Kidney (tissue), 14 donors: ENCODE results near the gene ANKS1A. TPM values are rescaled to one million over a fixed set of nuclear protein-coding genes. Genes with fewer than 3 reads are reported as not detected.

ENCODE experiments used
- DNase-seq, 5 donors: peaks; one replicate each; pipeline ENCODE4 v3.0.0-alpha.2; 2013 to 2020
- FAIRE-seq: peaks from 2 replicates; lab custom pipeline; 2012; peaks lifted over from hg19 to GRCh38; lab: Jason Lieb, UNC
- H3K27ac ChIP-seq, 2 donors: one replicate each; pipeline ENCODE4 v1.7.0; 2013; ENCODE audit warnings: low read depth in 2 of 2, low read length in 2 of 2, inconsistent platforms in 1 of 2
- H3K27me3 ChIP-seq: one replicate; pipeline ENCODE4 v1.7.1; 2013; ENCODE audit warnings: low read length, inconsistent platforms; ENCODE audit not compliant: control insufficient read depth, insufficient read depth
- H3K36me3 ChIP-seq, 3 donors: one replicate each; pipeline versions ENCODE4 v1.7.0 to v1.7.1; 2013; ENCODE audit warnings: low read length in 3 of 3, control low read depth in 1 of 3, inconsistent platforms in 1 of 3; ENCODE audit not compliant: insufficient read depth in 3 of 3, control insufficient read depth in 2 of 3
- H3K4me1 ChIP-seq, 3 donors: one replicate each; pipeline versions ENCODE4 v1.7.0 to v1.7.1; 2013; ENCODE audit warnings: low read length in 3 of 3, inconsistent platforms in 1 of 3, low read depth in 1 of 3; ENCODE audit not compliant: control insufficient read depth in 2 of 3, insufficient read depth in 2 of 3
- H3K4me3 ChIP-seq, 3 donors: one replicate each; pipeline versions ENCODE4 v1.7.0 to v1.8.1; 2013; ENCODE audit warnings: low read length in 3 of 3, control low read depth in 1 of 3, inconsistent platforms in 1 of 3
- H3K9ac ChIP-seq, 3 donors: one replicate each; pipeline versions ENCODE4 v1.7.0 to v1.7.1; 2013; ENCODE audit warnings: low read length in 3 of 3, control low read depth in 1 of 3, inconsistent platforms in 1 of 3
- H3K9me3 ChIP-seq, 3 donors: one replicate each; pipeline versions ENCODE4 v1.7.0 to v1.7.1; 2013; ENCODE audit warnings: low read length in 3 of 3, control low read depth in 1 of 3, inconsistent platforms in 1 of 3; ENCODE audit not compliant: control insufficient read depth in 2 of 3, insufficient read depth in 1 of 3
- intact Hi-C: fragments of 100-400 bp; cut with DNase I; formaldehyde crosslinking; loops from one replicate; pipeline ENCODE4 v1.11.1; 2022
- polyA plus RNA-seq: library from polyadenylated mRNA; stranded (reverse); fragments of 350-450 nt; fragmentation: Illumina TruSeq; extraction: RNeasy Lipid Tissue Mini Kit (QIAGEN cat#74804); gene quantifications from one replicate; pipeline ENCODE4 v1.2.3, GENCODE V29; 2014; ENCODE audit warnings: low read depth, low replicate concordance; ENCODE audit not compliant: insufficient read depth
- total RNA-seq: library from RNA; stranded (reverse); fragmentation: NEBNext Ultra II Directional; extraction: Animal tissue kit (Norgen Biotek cat#: 25700); gene quantifications from one replicate; pipeline ENCODE4 v1.2.1, GENCODE V29; 2021
- TF ChIP-seq, protein P1 (sequence below): IDR thresholded peaks from 3 replicates; pipeline ENCODE4 v1.5.1; 2012; ENCODE audit warnings: mild to moderate bottlenecking, moderate library complexity, borderline replicate concordance; ENCODE audit not compliant: insufficient read depth; ENCODE audit errors: extremely low read depth
- donor health status: control.
- donor health status: control.
- donor health status: control.
- donor health status: control.
- donor health status: control.
- donor health status: DM: yes; HTN: yes; CAD: no.
- donor health status: Normal renal cell carcinoma (clear cell type).

Gene ANKS1A
- total and polyA plus RNA-seq, 2 donors from 2014 or later: 9.4 to 25.9 TPM

DNA sequence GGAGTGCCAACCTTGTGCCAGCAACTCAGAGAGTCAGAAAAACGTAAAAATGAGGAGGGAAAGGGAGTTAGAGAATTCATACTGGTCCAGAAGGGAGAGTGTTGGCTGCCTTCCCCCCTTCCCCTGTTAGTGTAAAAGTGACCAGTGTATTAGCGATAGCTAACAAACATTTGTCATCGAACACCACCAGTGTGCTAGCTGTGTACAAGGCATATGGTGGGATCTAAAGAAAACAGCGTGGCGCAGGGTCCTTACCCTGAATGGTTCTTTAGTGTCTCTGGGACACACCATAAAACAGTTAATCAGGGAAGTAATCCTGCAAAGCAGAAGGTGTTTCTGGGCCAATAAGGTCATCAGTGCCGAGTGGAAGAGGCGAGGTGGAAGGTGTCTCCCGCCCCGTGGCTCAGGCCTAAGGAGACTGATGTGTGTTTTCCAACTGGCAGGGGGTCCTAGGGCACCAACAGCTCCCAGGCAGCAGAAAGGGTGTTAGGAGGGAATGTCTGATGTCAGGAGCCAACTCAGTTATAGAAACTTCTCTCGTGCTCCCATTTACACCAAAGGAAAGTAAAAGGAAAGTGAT, 160.2 kb downstream of the ANKS1A start:
- intact Hi-C loops: no loop called here
- DNase-seq: no peak
- Histone ChIP-seq H3K4me1 (peaks cover 11 to 31% (median 27%) of the 10 kb centered on the region in 3 donors), H3K4me3 (no peak overlapping the region), H3K27ac (peak overlapping the region in 1 of 2 donors; percentile 10), H3K36me3 (peaks cover 0 to 5% (median 0%) of the 10 kb centered on the region in 3 donors), H3K27me3 (no peaks in the 10 kb centered on the region), H3K9me3 (no peaks in the 10 kb centered on the region), H3K9ac (no peak overlapping the region)
- FAIRE-seq: no peak
- TF ChIP-seq, protein P1, sequence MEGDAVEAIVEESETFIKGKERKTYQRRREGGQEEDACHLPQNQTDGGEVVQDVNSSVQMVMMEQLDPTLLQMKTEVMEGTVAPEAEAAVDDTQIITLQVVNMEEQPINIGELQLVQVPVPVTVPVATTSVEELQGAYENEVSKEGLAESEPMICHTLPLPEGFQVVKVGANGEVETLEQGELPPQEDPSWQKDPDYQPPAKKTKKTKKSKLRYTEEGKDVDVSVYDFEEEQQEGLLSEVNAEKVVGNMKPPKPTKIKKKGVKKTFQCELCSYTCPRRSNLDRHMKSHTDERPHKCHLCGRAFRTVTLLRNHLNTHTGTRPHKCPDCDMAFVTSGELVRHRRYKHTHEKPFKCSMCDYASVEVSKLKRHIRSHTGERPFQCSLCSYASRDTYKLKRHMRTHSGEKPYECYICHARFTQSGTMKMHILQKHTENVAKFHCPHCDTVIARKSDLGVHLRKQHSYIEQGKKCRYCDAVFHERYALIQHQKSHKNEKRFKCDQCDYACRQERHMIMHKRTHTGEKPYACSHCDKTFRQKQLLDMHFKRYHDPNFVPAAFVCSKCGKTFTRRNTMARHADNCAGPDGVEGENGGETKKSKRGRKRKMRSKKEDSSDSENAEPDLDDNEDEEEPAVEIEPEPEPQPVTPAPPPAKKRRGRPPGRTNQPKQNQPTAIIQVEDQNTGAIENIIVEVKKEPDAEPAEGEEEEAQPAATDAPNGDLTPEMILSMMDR: no peak

- H3K9me3 ChIP-seq: no peaks in the 10 kb centered on the region
- H3K36me3 ChIP-seq: peaks cover 0 to 13% (median 7%) of the 10 kb centered on the region in 3 donors
- H3K27ac ChIP-seq: peak overlapping the region in 1 of 2 donors; percentile 10
- TF ChIP-seq, protein P1: no peak
- H3K4me1 ChIP-seq: peaks cover 11 to 27% (median 25%) of the 10 kb centered on the region in 3 donors
- intact Hi-C loops: no loop called here
- FAIRE-seq (no peak), DNase-seq (peak in 1 of 5 donors; percentile 60)
- H3K4me3 ChIP-seq: no peak overlapping the region
- H3K27me3 ChIP-seq: no peaks in the 10 kb centered on the region
- no peak overlapping the region for H3K9ac ChIP-seq
Measured at GRCh38 chr6:35049900-35050756, 161.1 kb downstream of the ANKS1A start.

DNA sequence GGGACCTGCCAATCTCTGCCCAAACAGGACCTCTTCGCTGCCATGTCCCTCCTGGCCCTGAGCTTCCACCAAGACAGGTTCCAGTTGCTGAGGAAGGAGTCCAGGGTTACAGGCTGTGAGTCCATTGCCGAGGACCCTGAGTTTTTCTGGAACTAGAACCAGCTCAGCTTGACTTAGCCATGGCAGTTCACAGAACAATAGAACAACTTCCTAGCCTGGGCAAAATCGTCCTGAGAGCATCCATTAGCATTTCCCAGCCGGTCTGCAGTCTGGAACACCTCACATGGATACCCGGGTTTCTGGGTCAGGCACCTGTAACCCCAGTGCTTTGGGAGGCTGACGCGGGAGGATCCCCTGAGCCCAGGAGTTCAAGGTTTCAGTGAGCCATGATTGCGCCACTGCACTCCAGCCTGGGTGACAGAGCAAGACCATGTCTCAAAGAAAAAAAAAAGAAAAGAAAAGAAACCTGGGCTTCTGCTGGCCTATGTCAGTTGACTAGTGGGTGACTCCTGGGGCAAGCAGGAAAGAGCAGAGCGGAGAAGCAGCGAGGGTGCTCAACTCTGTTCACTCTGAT, 161.8 kb downstream of the ANKS1A start:
- Histone ChIP-seq H3K9me3 (no peaks in the 10 kb centered on the region), H3K27ac (no peak overlapping the region), H3K4me1 (peaks cover 8 to 23% (median 22%) of the 10 kb centered on the region in 3 donors), H3K4me3 (no peak overlapping the region), H3K9ac (no peak overlapping the region), H3K36me3 (peaks cover 0 to 13% (median 13%) of the 10 kb centered on the region in 3 donors), H3K27me3 (no peaks in the 10 kb centered on the region)
- intact Hi-C loops: no loop called here
- FAIRE-seq: no peak
- no peak for DNase-seq
- TF ChIP-seq, protein P1: no peak
